Prostate gland (tissue), 2 donors: ENCODE results near the gene EVC2. TPM values are rescaled to one million over a fixed set of nuclear protein-coding genes. Genes with fewer than 3 reads are reported as not detected.
"Not testable (repeated sequence)": the region's sequence is repeated elsewhere in the genome, so short reads cannot be mapped to it uniquely, and the experiment has no call there.

Experiments
- DNase-seq: peaks from one replicate; pipeline ENCODE4 v3.0.0-alpha.2; 2019; ENCODE audit warnings: low spot score
- H3K27ac ChIP-seq, 2 donors: fragments of 200-600 bp; sonication (generic); 2 replicates each; pipeline ENCODE4 v1.5.1; 2017 to 2019
- H3K27me3 ChIP-seq: fragments of 200-600 bp; sonication (generic); replicated peaks from 2 replicates; pipeline ENCODE4 v1.5.1; 2019; ENCODE audit not compliant: insufficient read depth
- H3K36me3 ChIP-seq, 2 donors: fragments of 200-600 bp; sonication (generic); 1 replicate in 1 of 2; 2 replicates in 1 of 2; pipeline versions ENCODE4 v1.5.1 to v1.8.1; 2017 to 2019
- H3K4me1 ChIP-seq: fragments of 200-600 bp; sonication (generic); replicated peaks from 2 replicates; pipeline ENCODE4 v1.5.1; 2019
- H3K4me3 ChIP-seq, 2 donors: fragments of 200-600 bp; sonication (generic); 2 replicates each; pipeline ENCODE4 v1.5.1; 2017 to 2019
- H3K9me3 ChIP-seq: fragments of 200-600 bp; sonication (generic); 2 replicates; pipeline ENCODE4 v1.5.1; 2017
- POLR2A ChIP-seq: fragments of 450-650 bp; IDR thresholded peaks from one replicate; pipeline ENCODE4 v1.6.1; 2016; ENCODE audit warnings: antibody characterized with exemption, mild to moderate bottlenecking
- POLR2AphosphoS5 ChIP-seq: sonication (generic); formaldehyde crosslinking; IDR thresholded peaks from one replicate; pipeline ENCODE4 v1.6.1; 2017; ENCODE audit warnings: antibody characterized with exemption
- WGBS: methylation state at CpG from one replicate; pipeline ENCODE4 v1.1.5; 2018; 5-methylcytosine and 5-hydroxymethylcytosine counted together
- intact Hi-C: fragments of 100-400 bp; cut with DNase I; formaldehyde crosslinking; loops from one replicate; pipeline ENCODE4 v1.14.2; 2022
- total RNA-seq, 2 donors: library from RNA; depleted of rRNA; stranded (reverse); fragments of >200 nt; gene quantifications; one replicate each; pipeline ENCODE4 v1.1.0, GENCODE V29; 2016
- TF ChIP-seq, protein P1 (sequence below), 4 experiments: fragments of 200-600 bp in 2 of 4; fragments of 450-650 bp in 2 of 4; sonication (generic) in 2 of 4; IDR thresholded peaks; 1 replicate in 3 of 4; 2 replicates in 1 of 4; pipeline ENCODE4 v1.5.1; 2016 to 2019; ENCODE audit warnings: antibody characterized with exemption in 4 of 4, mild to moderate bottlenecking in 2 of 4, moderate library complexity in 2 of 4

The EVC2 gene
- total RNA-seq, 2 donors from 2014 or later: 7.6 to 11.0 TPM

GRCh38 chr4:5609306-5610007, 98.9 kb downstream of the EVC2 start:
- H3K36me3 ChIP-seq: no peaks in the 10 kb centered on the region
- no peaks in the 10 kb centered on the region for H3K27me3 ChIP-seq
- TF ChIP-seq, protein P1, sequence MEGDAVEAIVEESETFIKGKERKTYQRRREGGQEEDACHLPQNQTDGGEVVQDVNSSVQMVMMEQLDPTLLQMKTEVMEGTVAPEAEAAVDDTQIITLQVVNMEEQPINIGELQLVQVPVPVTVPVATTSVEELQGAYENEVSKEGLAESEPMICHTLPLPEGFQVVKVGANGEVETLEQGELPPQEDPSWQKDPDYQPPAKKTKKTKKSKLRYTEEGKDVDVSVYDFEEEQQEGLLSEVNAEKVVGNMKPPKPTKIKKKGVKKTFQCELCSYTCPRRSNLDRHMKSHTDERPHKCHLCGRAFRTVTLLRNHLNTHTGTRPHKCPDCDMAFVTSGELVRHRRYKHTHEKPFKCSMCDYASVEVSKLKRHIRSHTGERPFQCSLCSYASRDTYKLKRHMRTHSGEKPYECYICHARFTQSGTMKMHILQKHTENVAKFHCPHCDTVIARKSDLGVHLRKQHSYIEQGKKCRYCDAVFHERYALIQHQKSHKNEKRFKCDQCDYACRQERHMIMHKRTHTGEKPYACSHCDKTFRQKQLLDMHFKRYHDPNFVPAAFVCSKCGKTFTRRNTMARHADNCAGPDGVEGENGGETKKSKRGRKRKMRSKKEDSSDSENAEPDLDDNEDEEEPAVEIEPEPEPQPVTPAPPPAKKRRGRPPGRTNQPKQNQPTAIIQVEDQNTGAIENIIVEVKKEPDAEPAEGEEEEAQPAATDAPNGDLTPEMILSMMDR (IDR thresholded peaks at IDR 0.05): no peak
- TF ChIP-seq POLR2A (no peak), POLR2AphosphoS5 (no peak)
- intact Hi-C loops: no loop called here
- no peak overlapping the region for H3K27ac ChIP-seq
- WGBS: 90% methylated on average over 12 of the region's 12 CpGs
- H3K4me3 ChIP-seq: no peak overlapping the region
- H3K4me1 ChIP-seq: no peaks in the 10 kb centered on the region
- H3K9me3 ChIP-seq: no peaks in the 10 kb centered on the region
- no peak for DNase-seq

DNA sequence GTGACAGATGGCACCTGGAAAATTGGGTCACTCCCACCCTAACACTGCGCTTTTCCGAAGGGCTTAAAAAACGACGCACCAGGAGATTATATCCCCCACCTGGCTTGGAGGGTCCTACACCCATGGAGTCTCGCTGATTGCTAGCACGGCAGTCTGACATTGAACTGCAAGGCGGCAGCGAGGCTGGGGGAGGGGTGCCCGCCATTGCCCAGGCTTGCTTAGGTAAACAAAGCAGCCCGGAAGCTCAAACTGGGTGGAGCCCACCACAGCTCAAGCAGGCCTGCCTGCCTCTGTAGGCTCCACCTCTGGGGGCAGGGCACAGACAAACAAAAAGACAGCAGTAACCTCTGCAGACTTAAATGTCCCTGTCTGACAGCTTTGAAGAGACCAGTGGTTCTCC, 114.5 kb downstream of the EVC2 start:
- H3K9me3 ChIP-seq, H3K4me1 ChIP-seq, H3K4me3 ChIP-seq, intact Hi-C loops, H3K27me3 ChIP-seq, H3K36me3 ChIP-seq, H3K27ac ChIP-seq, DNase-seq: not testable (repeated sequence)
- WGBS: 90% methylated on average over 10 of the region's 10 CpGs

GRCh38 chr4:5592272-5592671, 116.1 kb downstream of the EVC2 start:
- TF ChIP-seq, protein P1 (IDR thresholded peaks at IDR 0.05): no peak
- no peak for TF ChIP-seq POLR2AphosphoS5
- no peak for TF ChIP-seq POLR2A
- intact Hi-C loops: no loop called here

DNA sequence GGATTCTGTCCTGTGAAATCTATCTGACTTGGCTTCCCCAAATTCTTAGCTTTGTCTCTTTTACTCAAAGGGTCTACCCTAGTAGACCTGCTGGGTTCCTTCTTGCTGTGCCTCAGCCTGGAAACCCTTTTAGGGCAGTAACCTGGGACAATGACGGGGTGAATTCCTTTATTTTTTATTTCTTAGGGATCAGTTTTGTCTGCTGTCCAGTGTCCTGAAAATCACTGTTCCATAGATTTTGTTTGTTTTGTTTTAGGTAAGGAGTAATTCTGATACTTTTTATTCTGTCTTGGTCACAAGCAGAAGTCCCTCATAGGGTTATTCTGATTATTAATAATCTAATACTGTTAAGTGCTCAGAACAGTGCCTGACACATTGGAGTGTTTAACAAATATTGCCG, 118.9 kb downstream of the EVC2 start:
- intact Hi-C loops: no loop called here
- DNase-seq: no peak
- Histone ChIP-seq H3K27me3 (no peaks in the 10 kb centered on the region), H3K36me3 (no peaks in the 10 kb centered on the region), H3K4me1 (no peaks in the 10 kb centered on the region), H3K4me3 (no peak overlapping the region), H3K9me3 (no peaks in the 10 kb centered on the region), H3K27ac (no peak overlapping the region)
- TF ChIP-seq POLR2AphosphoS5 (no peak), POLR2A (no peak)
- TF ChIP-seq, protein P1 (IDR thresholded peaks at IDR 0.05): no peak
- 97% methylated on average over 2 of the region's 2 CpGs for WGBS

More at GRCh38 chr4:5592272-5592671, 116.1 kb downstream of the EVC2 start:
- no peak overlapping the region for H3K27ac ChIP-seq
- no peak for DNase-seq
- no peaks in the 10 kb centered on the region for H3K9me3 ChIP-seq
- WGBS: 94% methylated on average over 4 of the region's 4 CpGs
- no peaks in the 10 kb centered on the region for H3K27me3 ChIP-seq
- no peaks in the 10 kb centered on the region for H3K36me3 ChIP-seq
- H3K4me1 ChIP-seq: no peaks in the 10 kb centered on the region
- no peak overlapping the region for H3K4me3 ChIP-seq

DNA sequence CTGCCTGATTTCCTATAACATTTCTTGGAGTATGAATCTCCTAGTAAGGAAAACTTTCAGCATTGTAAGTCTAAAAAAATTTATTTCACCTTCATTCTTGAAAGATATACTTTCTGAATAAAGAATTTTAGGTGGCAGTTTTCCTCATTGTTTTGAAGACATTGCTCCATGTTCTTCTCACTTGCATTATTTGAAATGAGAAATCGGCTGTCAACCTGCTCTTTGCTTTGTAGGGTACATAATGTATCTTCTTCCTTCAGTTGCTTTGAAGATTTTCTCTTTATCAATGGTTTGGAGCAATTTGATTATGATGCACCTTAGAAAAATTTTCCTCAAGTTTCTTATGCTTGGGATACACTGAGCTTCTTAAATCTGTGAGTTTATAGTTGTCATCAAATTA, 120.3 kb downstream of the EVC2 start:
- TF ChIP-seq POLR2AphosphoS5: no peak
- TF ChIP-seq POLR2A: no peak
- TF ChIP-seq, protein P1 (IDR thresholded peaks at IDR 0.05): no peak
- no peak for DNase-seq
- no peak overlapping the region for H3K27ac ChIP-seq
- no peaks in the 10 kb centered on the region for H3K4me1 ChIP-seq
- WGBS: 94% methylated on average over 1 of the region's 1 CpG
- no peaks in the 10 kb centered on the region for H3K27me3 ChIP-seq
- H3K4me3 ChIP-seq: no peak overlapping the region
- intact Hi-C loops: no loop called here
- H3K36me3 ChIP-seq: no peaks in the 10 kb centered on the region
- H3K9me3 ChIP-seq: no peaks in the 10 kb centered on the region
